Kidney (tissue), 14 donors: ENCODE results near the gene TCF21. TPM values are rescaled to one million over a fixed set of nuclear protein-coding genes. Genes with fewer than 3 reads are reported as not detected.

Source experiments
- DNase-seq, 5 donors: peaks; one replicate each; pipeline ENCODE4 v3.0.0-alpha.2; 2013 to 2020
- FAIRE-seq: peaks from 2 replicates; lab custom pipeline; 2012; peaks lifted over from hg19 to GRCh38; lab: Jason Lieb, UNC
- H3K27ac ChIP-seq, 2 donors: one replicate each; pipeline ENCODE4 v1.7.0; 2013; ENCODE audit warnings: low read depth in 2 of 2, low read length in 2 of 2, inconsistent platforms in 1 of 2
- H3K27me3 ChIP-seq: one replicate; pipeline ENCODE4 v1.7.1; 2013; ENCODE audit warnings: low read length, inconsistent platforms; ENCODE audit not compliant: control insufficient read depth, insufficient read depth
- H3K36me3 ChIP-seq, 3 donors: one replicate each; pipeline versions ENCODE4 v1.7.0 to v1.7.1; 2013; ENCODE audit warnings: low read length in 3 of 3, control low read depth in 1 of 3, inconsistent platforms in 1 of 3; ENCODE audit not compliant: insufficient read depth in 3 of 3, control insufficient read depth in 2 of 3
- H3K4me1 ChIP-seq, 3 donors: one replicate each; pipeline versions ENCODE4 v1.7.0 to v1.7.1; 2013; ENCODE audit warnings: low read length in 3 of 3, inconsistent platforms in 1 of 3, low read depth in 1 of 3; ENCODE audit not compliant: control insufficient read depth in 2 of 3, insufficient read depth in 2 of 3
- H3K4me3 ChIP-seq, 3 donors: one replicate each; pipeline versions ENCODE4 v1.7.0 to v1.8.1; 2013; ENCODE audit warnings: low read length in 3 of 3, control low read depth in 1 of 3, inconsistent platforms in 1 of 3
- H3K9ac ChIP-seq, 3 donors: one replicate each; pipeline versions ENCODE4 v1.7.0 to v1.7.1; 2013; ENCODE audit warnings: low read length in 3 of 3, control low read depth in 1 of 3, inconsistent platforms in 1 of 3
- H3K9me3 ChIP-seq, 3 donors: one replicate each; pipeline versions ENCODE4 v1.7.0 to v1.7.1; 2013; ENCODE audit warnings: low read length in 3 of 3, control low read depth in 1 of 3, inconsistent platforms in 1 of 3; ENCODE audit not compliant: control insufficient read depth in 2 of 3, insufficient read depth in 1 of 3
- intact Hi-C: fragments of 100-400 bp; cut with DNase I; formaldehyde crosslinking; loops from one replicate; pipeline ENCODE4 v1.11.1; 2022
- polyA plus RNA-seq: library from polyadenylated mRNA; stranded (reverse); fragments of 350-450 nt; fragmentation: Illumina TruSeq; extraction: RNeasy Lipid Tissue Mini Kit (QIAGEN cat#74804); gene quantifications from one replicate; pipeline ENCODE4 v1.2.3, GENCODE V29; 2014; ENCODE audit warnings: low read depth, low replicate concordance; ENCODE audit not compliant: insufficient read depth
- total RNA-seq: library from RNA; stranded (reverse); fragmentation: NEBNext Ultra II Directional; extraction: Animal tissue kit (Norgen Biotek cat#: 25700); gene quantifications from one replicate; pipeline ENCODE4 v1.2.1, GENCODE V29; 2021
- TF ChIP-seq, protein P1 (sequence below): IDR thresholded peaks from 3 replicates; pipeline ENCODE4 v1.5.1; 2012; ENCODE audit warnings: mild to moderate bottlenecking, moderate library complexity, borderline replicate concordance; ENCODE audit not compliant: insufficient read depth; ENCODE audit errors: extremely low read depth
- donor health status: control.
- donor health status: control.
- donor health status: control.
- donor health status: control.
- donor health status: control.
- donor health status: DM: yes; HTN: yes; CAD: no.
- donor health status: Normal renal cell carcinoma (clear cell type).

Gene TCF21
- total and polyA plus RNA-seq, 2 donors from 2014 or later = 6.3 to 28.8 TPM

DNA sequence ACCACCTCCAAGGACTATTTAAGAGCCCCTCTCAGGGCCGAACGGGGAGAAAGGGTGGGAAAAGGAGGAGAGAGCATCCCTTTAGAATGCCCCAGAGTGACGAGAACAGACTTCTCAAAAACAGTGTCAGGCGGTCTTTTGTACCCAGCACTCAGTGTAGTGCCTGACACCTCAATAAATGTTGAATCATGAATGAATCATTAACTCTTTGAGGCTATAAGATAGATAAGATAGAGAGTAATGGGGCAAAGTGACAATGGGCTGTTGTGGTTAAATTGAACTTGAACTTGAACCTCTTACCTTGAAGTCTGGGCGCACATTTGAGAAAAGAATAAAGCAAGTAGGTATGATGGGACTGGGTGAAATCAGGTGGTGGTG lies 7.4 kb downstream of the TCF21 start:
- intact Hi-C loops = no loop called here
- peaks cover 18% of the 10 kb centered on the region for H3K27me3 ChIP-seq
- peaks cover 0 to 12% (median 0%) of the 10 kb centered on the region in 3 donors for H3K36me3 ChIP-seq
- H3K9me3 ChIP-seq = no peaks in the 10 kb centered on the region
- H3K4me3 ChIP-seq = no peak overlapping the region
- H3K27ac ChIP-seq = peak overlapping the region in 1 of 2 donors; percentile 42
- H3K4me1 ChIP-seq = peaks cover 0 to 2% (median 0%) of the 10 kb centered on the region in 3 donors
- FAIRE-seq (no peak), DNase-seq (no peak)
- TF ChIP-seq, protein P1, sequence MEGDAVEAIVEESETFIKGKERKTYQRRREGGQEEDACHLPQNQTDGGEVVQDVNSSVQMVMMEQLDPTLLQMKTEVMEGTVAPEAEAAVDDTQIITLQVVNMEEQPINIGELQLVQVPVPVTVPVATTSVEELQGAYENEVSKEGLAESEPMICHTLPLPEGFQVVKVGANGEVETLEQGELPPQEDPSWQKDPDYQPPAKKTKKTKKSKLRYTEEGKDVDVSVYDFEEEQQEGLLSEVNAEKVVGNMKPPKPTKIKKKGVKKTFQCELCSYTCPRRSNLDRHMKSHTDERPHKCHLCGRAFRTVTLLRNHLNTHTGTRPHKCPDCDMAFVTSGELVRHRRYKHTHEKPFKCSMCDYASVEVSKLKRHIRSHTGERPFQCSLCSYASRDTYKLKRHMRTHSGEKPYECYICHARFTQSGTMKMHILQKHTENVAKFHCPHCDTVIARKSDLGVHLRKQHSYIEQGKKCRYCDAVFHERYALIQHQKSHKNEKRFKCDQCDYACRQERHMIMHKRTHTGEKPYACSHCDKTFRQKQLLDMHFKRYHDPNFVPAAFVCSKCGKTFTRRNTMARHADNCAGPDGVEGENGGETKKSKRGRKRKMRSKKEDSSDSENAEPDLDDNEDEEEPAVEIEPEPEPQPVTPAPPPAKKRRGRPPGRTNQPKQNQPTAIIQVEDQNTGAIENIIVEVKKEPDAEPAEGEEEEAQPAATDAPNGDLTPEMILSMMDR = no peak
- H3K9ac ChIP-seq = no peak overlapping the region

DNA sequence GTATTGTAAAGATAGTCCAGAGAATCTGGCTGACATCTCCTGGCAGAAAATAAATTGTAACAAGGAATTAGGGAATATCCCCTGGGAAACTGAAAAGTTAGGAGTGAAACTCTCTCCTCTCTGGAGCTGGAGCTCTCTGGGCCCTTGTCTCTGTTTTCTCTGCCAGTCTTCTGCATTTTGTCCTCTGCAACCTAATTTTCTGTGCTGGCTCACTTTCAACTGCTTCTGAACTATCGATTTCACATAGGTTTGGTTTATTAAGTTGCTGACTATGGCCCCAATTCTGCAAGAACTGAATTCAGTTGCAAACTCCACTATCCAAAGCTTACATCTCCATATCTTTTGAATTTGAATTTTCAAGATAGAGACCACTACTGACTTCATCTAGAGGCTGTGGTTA lies 9.3 kb downstream of the TCF21 start:
- Histone ChIP-seq H3K9me3 (no peaks in the 10 kb centered on the region), H3K27ac (no peak overlapping the region), H3K27me3 (peaks cover 12% of the 10 kb centered on the region), H3K4me3 (no peak overlapping the region), H3K36me3 (peaks cover 0 to 7% (median 0%) of the 10 kb centered on the region in 3 donors), H3K9ac (no peak overlapping the region), H3K4me1 (peaks cover 0 to 2% (median 0%) of the 10 kb centered on the region in 3 donors)
- no peak for FAIRE-seq
- intact Hi-C loops = no loop called here
- DNase-seq = no peak
- TF ChIP-seq, protein P1 = no peak

GRCh38 chr6:133899556-133899955 lies 10.6 kb downstream of the TCF21 start:
- no peak overlapping the region for H3K4me3 ChIP-seq
- peaks cover 5% of the 10 kb centered on the region for H3K27me3 ChIP-seq
- no peak for FAIRE-seq
- no peaks in the 10 kb centered on the region for H3K9me3 ChIP-seq
- no peak for DNase-seq
- no peaks in the 10 kb centered on the region for H3K4me1 ChIP-seq
- H3K36me3 ChIP-seq = no peaks in the 10 kb centered on the region
- H3K9ac ChIP-seq = no peak overlapping the region
- H3K27ac ChIP-seq = no peak overlapping the region
- intact Hi-C loops = no loop called here
- TF ChIP-seq, protein P1 = no peak

DNA sequence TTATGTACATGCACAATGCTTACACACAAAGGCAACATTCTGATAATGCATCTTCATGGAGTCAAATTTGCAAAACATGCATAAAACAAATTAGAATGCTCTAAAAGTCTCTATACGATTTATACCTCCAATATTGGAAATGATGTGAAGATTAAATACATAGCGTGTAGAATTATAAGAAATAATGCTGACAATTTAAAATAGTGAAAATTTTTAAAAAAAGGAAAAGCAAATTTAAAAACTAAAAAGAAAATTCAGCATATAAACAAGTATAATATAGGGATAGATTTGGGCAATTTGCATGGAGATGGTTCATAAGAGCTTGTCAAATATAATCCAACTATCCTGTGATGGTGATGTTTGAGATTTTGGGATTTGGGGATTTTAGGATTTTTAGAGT lies 14.9 kb downstream of the TCF21 start:
- no peaks in the 10 kb centered on the region for H3K4me1 ChIP-seq
- intact Hi-C loops = no loop called here
- TF ChIP-seq, protein P1 = no peak

More for the DNA sequence above, 14.9 kb downstream of the TCF21 start:
- H3K27ac ChIP-seq = no peak overlapping the region
- H3K9me3 ChIP-seq = no peaks in the 10 kb centered on the region
- no peak overlapping the region for H3K9ac ChIP-seq
- DNase-seq (no peak), FAIRE-seq (no peak)
- no peak overlapping the region for H3K4me3 ChIP-seq
- no peaks in the 10 kb centered on the region for H3K27me3 ChIP-seq
- no peaks in the 10 kb centered on the region for H3K36me3 ChIP-seq
